HepG2 (cell line): ENCODE results near the gene GLRX2. TPM values are rescaled to one million over a fixed set of nuclear protein-coding genes. Genes with fewer than 3 reads are reported as not detected.
A peak's percentile ranks its signal among the peaks of the same experiment; 100 is the strongest.

Source experiments
- ARNT2 ChIP-seq: sonication (generic); formaldehyde crosslinking; IDR thresholded peaks from 2 replicates; pipeline ENCODE4 v1.8.0; 2022; ENCODE audit warnings: mild to moderate bottlenecking, low read depth, missing genetic modification reagents, moderate library complexity
- GLI4 ChIP-seq: sonication (generic); formaldehyde crosslinking; IDR thresholded peaks from 2 replicates; pipeline ENCODE4 v1.5.1; 2020; ENCODE audit warnings: missing genetic modification reagents, mild to moderate bottlenecking, moderate library complexity, borderline replicate concordance
- KLF12 ChIP-seq: sonication (generic); formaldehyde crosslinking; IDR thresholded peaks from 2 replicates; pipeline ENCODE4 v1.4.0; 2020; ENCODE audit warnings: missing genetic modification reagents, borderline replicate concordance
- MLLT10 ChIP-seq: sonication (generic); formaldehyde crosslinking; IDR thresholded peaks from 2 replicates; pipeline ENCODE4 v1.4.0; 2020; ENCODE audit warnings: missing genetic modification reagents
- NR2C2 ChIP-seq: sonication (generic); formaldehyde crosslinking; IDR thresholded peaks from 2 replicates; pipeline ENCODE4 v1.4.0; 2020; ENCODE audit warnings: missing genetic modification reagents, mild to moderate bottlenecking, moderate library complexity, borderline replicate concordance
- NRL ChIP-seq: sonication (generic); formaldehyde crosslinking; IDR thresholded peaks from 2 replicates; pipeline ENCODE4 v1.5.0; 2020; ENCODE audit warnings: missing genetic modification reagents, mild to moderate bottlenecking, moderate library complexity, borderline replicate concordance
- SNAI1 ChIP-seq: sonication (generic); formaldehyde crosslinking; IDR thresholded peaks from 2 replicates; pipeline ENCODE4 v1.5.0; 2020; ENCODE audit warnings: mild to moderate bottlenecking, missing genetic modification reagents, borderline replicate concordance
- SP140L ChIP-seq: sonication (generic); formaldehyde crosslinking; IDR thresholded peaks from 2 replicates; pipeline ENCODE4 v1.4.0; 2020; ENCODE audit warnings: missing genetic modification reagents, borderline replicate concordance
- TGIF2 ChIP-seq: IDR thresholded peaks from 2 replicates; pipeline ENCODE4 v1.6.1; 2016; ENCODE audit warnings: control low read depth, missing compliant biosample characterization
- ZFP41 ChIP-seq: sonication (generic); formaldehyde crosslinking; IDR thresholded peaks from 2 replicates; pipeline ENCODE4 v1.4.0; 2020; ENCODE audit warnings: mild to moderate bottlenecking, missing genetic modification reagents, borderline replicate concordance
- ZNF205 ChIP-seq: IDR thresholded peaks from 2 replicates; pipeline ENCODE4 v1.6.1; 2018; ENCODE audit warnings: missing biosample characterization, missing genetic modification reagents
- ZNF441 ChIP-seq: sonication (generic); formaldehyde crosslinking; IDR thresholded peaks from 2 replicates; pipeline ENCODE4 v1.7.0; 2021; ENCODE audit warnings: missing genetic modification reagents, borderline replicate concordance
- polyA plus RNA-seq, 8 experiments: library from polyadenylated mRNA; depleted of rRNA in 3 of 8; stranded (reverse) in 7 of 8; unstranded in 1 of 8; fragments of >200 nt; fragmentation: Illumina TruSeq in 4 of 8; extraction: Trizol in 4 of 8; gene quantifications; 2 replicates each; pipeline versions ENCODE4 v1.2.1 to v1.2.3, GENCODE V29; 2011 to 2016; ENCODE audit warnings: low read depth in 4 of 8, missing spikeins in 1 of 8, mixed read lengths in 1 of 8; ENCODE audit not compliant: insufficient read depth in 1 of 8
- total RNA-seq, 5 experiments: library from RNA; depleted of rRNA; stranded (reverse); fragments of >200 nt; fragmentation: Illumina TruSeq; extraction: Trizol; gene quantifications; 2 replicates each; pipeline ENCODE4 v1.2.3, GENCODE V29; 2016; ENCODE audit warnings: low read depth in 1 of 5
- TF ChIP-seq, protein P1 (sequence below): sonication (generic); formaldehyde crosslinking; IDR thresholded peaks from one replicate; pipeline ENCODE4 v1.5.1; 2020; ENCODE audit warnings: mild to moderate bottlenecking, missing genetic modification reagents; ENCODE audit errors: not compliant biosample characterization
- TF ChIP-seq, protein P2 (sequence below): sonication (generic); formaldehyde crosslinking; IDR thresholded peaks from 2 replicates; pipeline ENCODE4 v1.4.0; 2020; ENCODE audit warnings: missing genetic modification reagents, borderline replicate concordance
- TF ChIP-seq, protein P3 (sequence below): IDR thresholded peaks from 2 replicates; pipeline ENCODE4 v1.6.1; 2016; ENCODE audit warnings: mild to moderate bottlenecking
- TF ChIP-seq, protein P4 (sequence below): sonication (generic); formaldehyde crosslinking; IDR thresholded peaks from 2 replicates; pipeline ENCODE4 v1.4.0; 2020; ENCODE audit warnings: missing genetic modification reagents

GLRX2 gene
- total and polyA plus RNA-seq, 2 of the 13 experiments (the other 11 are each of a cell fraction or from before 2014, with no cell fraction given): 11.9 to 39.0 TPM

DNA sequence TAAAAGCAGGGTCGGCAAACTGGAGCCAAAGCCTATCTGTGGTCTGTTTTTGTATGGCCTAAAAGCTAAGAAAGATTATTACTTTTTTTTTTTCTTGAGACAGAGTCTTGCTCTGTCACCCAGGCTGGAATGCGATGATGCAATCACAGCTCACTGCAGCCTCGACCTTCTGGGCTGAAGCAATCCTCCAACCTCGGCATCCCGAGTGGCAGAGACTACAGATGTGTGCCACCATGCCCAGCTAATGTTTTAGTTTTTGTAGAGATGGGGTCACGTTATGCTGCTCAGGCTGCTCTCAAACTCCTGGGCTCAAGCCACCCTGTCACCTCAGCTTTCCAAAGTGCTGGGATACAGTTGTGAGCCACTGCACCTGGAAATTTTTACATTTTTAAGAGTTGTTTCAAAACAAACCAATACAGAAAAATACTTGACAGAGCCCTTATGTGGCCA, 6.5 kb upstream of the GLRX2 start (continued):
- TF ChIP-seq, protein P1, sequence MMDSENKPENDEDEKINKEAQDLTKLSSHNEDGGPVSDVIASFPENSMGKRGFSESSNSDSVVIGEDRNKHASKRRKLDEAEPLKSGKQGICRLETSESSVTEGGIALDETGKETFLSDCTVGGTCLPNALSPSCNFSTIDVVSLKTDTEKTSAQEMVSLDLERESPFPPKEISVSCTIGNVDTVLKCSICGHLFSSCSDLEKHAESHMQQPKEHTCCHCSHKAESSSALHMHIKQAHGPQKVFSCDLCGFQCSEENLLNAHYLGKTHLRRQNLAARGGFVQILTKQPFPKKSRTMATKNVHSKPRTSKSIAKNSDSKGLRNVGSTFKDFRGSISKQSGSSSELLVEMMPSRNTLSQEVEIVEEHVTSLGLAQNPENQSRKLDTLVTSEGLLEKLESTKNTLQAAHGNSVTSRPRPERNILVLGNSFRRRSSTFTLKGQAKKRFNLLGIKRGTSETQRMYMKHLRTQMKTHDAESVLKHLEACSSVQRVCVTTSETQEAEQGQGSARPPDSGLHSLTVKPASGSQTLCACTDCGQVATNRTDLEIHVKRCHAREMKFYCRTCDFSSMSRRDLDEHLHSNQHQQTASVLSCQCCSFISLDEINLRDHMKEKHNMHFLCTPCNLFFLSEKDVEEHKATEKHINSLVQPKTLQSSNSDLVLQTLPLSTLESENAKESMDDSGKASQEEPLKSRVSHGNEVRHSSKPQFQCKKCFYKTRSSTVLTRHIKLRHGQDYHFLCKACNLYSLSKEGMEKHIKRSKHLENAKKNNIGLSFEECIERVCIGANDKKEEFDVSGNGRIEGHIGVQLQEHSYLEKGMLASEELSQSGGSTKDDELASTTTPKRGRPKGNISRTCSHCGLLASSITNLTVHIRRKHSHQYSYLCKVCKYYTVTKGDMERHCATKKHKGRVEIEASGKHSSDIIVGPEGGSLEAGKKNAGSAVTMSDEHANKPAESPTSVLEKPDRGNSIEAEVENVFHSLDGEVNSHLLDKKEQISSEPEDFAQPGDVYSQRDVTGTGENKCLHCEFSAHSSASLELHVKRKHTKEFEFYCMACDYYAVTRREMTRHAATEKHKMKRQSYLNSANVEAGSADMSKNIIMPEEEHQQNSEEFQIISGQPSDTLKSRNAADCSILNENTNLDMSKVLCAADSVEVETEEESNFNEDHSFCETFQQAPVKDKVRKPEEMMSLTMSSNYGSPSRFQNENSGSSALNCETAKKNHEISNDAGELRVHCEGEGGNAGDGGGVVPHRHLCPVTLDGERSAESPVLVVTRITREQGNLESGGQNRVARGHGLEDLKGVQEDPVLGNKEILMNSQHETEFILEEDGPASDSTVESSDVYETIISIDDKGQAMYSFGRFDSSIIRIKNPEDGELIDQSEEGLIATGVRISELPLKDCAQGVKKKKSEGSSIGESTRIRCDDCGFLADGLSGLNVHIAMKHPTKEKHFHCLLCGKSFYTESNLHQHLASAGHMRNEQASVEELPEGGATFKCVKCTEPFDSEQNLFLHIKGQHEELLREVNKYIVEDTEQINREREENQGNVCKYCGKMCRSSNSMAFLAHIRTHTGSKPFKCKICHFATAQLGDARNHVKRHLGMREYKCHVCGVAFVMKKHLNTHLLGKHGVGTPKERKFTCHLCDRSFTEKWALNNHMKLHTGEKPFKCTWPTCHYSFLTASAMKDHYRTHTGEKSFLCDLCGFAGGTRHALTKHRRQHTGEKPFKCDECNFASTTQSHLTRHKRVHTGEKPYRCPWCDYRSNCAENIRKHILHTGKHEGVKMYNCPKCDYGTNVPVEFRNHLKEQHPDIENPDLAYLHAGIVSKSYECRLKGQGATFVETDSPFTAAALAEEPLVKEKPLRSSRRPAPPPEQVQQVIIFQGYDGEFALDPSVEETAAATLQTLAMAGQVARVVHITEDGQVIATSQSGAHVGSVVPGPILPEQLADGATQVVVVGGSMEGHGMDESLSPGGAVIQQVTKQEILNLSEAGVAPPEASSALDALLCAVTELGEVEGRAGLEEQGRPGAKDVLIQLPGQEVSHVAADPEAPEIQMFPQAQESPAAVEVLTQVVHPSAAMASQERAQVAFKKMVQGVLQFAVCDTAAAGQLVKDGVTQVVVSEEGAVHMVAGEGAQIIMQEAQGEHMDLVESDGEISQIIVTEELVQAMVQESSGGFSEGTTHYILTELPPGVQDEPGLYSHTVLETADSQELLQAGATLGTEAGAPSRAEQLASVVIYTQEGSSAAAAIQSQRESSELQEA: no peak
- TF ChIP-seq, protein P2, sequence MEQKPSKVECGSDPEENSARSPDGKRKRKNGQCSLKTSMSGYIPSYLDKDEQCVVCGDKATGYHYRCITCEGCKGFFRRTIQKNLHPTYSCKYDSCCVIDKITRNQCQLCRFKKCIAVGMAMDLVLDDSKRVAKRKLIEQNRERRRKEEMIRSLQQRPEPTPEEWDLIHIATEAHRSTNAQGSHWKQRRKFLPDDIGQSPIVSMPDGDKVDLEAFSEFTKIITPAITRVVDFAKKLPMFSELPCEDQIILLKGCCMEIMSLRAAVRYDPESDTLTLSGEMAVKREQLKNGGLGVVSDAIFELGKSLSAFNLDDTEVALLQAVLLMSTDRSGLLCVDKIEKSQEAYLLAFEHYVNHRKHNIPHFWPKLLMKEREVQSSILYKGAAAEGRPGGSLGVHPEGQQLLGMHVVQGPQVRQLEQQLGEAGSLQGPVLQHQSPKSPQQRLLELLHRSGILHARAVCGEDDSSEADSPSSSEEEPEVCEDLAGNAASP (CRISPR knock-in tag): peak; percentile 34; the same call in 1 of the 2 replicates
- TF ChIP-seq ARNT2 (CRISPR knock-in tag) (no peak), ZNF441 (no peak), NR2C2 (CRISPR knock-in tag) (no peak), ZNF205 (CRISPR knock-in tag) (no peak), GLI4 (CRISPR knock-in tag) (no peak), SP140L (CRISPR knock-in tag) (no peak), NRL (CRISPR knock-in tag) (no peak), SNAI1 (CRISPR knock-in tag) (no peak), KLF12 (CRISPR knock-in tag) (no peak), MLLT10 (CRISPR knock-in tag) (no peak), ZFP41 (no peak), TGIF2 (CRISPR knock-in tag) (no peak)
- TF ChIP-seq, protein P3, sequence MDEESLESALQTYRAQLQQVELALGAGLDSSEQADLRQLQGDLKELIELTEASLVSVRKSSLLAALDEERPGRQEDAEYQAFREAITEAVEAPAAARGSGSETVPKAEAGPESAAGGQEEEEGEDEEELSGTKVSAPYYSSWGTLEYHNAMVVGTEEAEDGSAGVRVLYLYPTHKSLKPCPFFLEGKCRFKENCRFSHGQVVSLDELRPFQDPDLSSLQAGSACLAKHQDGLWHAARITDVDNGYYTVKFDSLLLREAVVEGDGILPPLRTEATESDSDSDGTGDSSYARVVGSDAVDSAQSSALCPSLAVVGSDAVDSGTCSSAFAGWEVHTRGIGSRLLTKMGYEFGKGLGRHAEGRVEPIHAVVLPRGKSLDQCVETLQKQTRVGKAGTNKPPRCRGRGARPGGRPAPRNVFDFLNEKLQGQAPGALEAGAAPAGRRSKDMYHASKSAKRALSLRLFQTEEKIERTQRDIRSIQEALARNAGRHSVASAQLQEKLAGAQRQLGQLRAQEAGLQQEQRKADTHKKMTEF: peak; percentile 45; the same call in 1 of the 2 replicates
- TF ChIP-seq, protein P4, sequence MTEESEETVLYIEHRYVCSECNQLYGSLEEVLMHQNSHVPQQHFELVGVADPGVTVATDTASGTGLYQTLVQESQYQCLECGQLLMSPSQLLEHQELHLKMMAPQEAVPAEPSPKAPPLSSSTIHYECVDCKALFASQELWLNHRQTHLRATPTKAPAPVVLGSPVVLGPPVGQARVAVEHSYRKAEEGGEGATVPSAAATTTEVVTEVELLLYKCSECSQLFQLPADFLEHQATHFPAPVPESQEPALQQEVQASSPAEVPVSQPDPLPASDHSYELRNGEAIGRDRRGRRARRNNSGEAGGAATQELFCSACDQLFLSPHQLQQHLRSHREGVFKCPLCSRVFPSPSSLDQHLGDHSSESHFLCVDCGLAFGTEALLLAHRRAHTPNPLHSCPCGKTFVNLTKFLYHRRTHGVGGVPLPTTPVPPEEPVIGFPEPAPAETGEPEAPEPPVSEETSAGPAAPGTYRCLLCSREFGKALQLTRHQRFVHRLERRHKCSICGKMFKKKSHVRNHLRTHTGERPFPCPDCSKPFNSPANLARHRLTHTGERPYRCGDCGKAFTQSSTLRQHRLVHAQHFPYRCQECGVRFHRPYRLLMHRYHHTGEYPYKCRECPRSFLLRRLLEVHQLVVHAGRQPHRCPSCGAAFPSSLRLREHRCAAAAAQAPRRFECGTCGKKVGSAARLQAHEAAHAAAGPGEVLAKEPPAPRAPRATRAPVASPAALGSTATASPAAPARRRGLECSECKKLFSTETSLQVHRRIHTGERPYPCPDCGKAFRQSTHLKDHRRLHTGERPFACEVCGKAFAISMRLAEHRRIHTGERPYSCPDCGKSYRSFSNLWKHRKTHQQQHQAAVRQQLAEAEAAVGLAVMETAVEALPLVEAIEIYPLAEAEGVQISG: no peak
